CD4-positive, alpha-beta T cell (primary cell): ENCODE results near the gene DSE. TPM values are rescaled to one million over a fixed set of nuclear protein-coding genes. Genes with fewer than 3 reads are reported as not detected.

Experiments used
- ATAC-seq: fragments of 200-7000 bp; cut with Tn5 transposase; one replicate; pipeline ENCODE4 v1.10.0; 2022; ENCODE audit warnings: mild to moderate bottlenecking; ENCODE audit not compliant: poor library complexity
- CTCF ChIA-PET: fragments of 350-600 bp; sonication (Branson Sonifier 250); formaldehyde crosslinking; loops from one replicate; lab custom pipeline; 2021; ENCODE audit warnings: antibody characterized with exemption, inconsistent platforms; lab: Charles Lee
- POLR2A ChIA-PET: fragments of 350-600 bp; sonication (Branson Sonifier 250); formaldehyde crosslinking; loops from one replicate; lab custom pipeline; 2021; ENCODE audit warnings: antibody characterized with exemption, inconsistent platforms; lab: Charles Lee
- DNase-seq, 14 experiments: peaks; one replicate each; pipeline ENCODE4 v3.0.0-alpha.2; 2013 to 2020; ENCODE audit warnings: mixed read lengths in 2 of 14
- H3K27ac ChIP-seq, 2 donors: one replicate each; pipeline versions ENCODE4 v1.5.1 to v1.7.0; 2013; ENCODE audit warnings: low read length in 2 of 2, low read depth in 1 of 2, mild to moderate bottlenecking in 1 of 2
- H3K27me3 ChIP-seq, 2 experiments: 1 replicate in 1 of 2; 2 replicates in 1 of 2; pipeline versions ENCODE4 v1.6.1 to v1.7.0; 2013; ENCODE audit warnings: low read length in 2 of 2, control low read depth in 1 of 2, mild to moderate bottlenecking in 1 of 2, moderate library complexity in 1 of 2; ENCODE audit not compliant: insufficient read depth in 2 of 2, control insufficient read depth in 1 of 2
- H3K36me3 ChIP-seq: one replicate; pipeline ENCODE4 v1.6.1; 2013; ENCODE audit warnings: low read length, control low read depth; ENCODE audit not compliant: insufficient read depth
- H3K4me1 ChIP-seq: one replicate; pipeline ENCODE4 v1.6.1; 2013; ENCODE audit warnings: low read length, control low read depth; ENCODE audit not compliant: insufficient read depth
- H3K4me3 ChIP-seq: one replicate; pipeline ENCODE4 v1.5.1; 2013; ENCODE audit warnings: mild to moderate bottlenecking, low read length, moderate library complexity
- H3K9me3 ChIP-seq, 2 experiments: 1 replicate in 1 of 2; 2 replicates in 1 of 2; pipeline versions ENCODE4 v1.6.1 to v1.7.0; 2013; ENCODE audit warnings: low read length in 2 of 2, mild to moderate bottlenecking in 2 of 2, control low read depth in 1 of 2, moderate library complexity in 1 of 2; ENCODE audit not compliant: control insufficient read depth in 1 of 2, insufficient read depth in 1 of 2
- H3K27ac Mint-ChIP-seq: one replicate; pipeline ENCODE4 v1.8.0; 2020; ENCODE audit warnings: mixed read lengths
- H3K27me3 Mint-ChIP-seq: one replicate; pipeline ENCODE4 v1.8.0; 2021; ENCODE audit warnings: mixed read lengths
- H3K36me3 Mint-ChIP-seq: one replicate; pipeline ENCODE4 v1.8.0; 2021; ENCODE audit warnings: low read depth, mixed read lengths
- H3K4me1 Mint-ChIP-seq: one replicate; pipeline ENCODE4 v1.8.0; 2021; ENCODE audit warnings: low read depth, mixed read lengths
- H3K4me3 Mint-ChIP-seq: one replicate; pipeline ENCODE4 v1.8.0; 2020; ENCODE audit warnings: mild to moderate bottlenecking, mixed read lengths
- H3K9me3 Mint-ChIP-seq: one replicate; pipeline ENCODE4 v1.8.0; 2020; ENCODE audit warnings: mixed read lengths
- CTCF ChIP-seq: fragments of 200-600 bp; IDR thresholded peaks from one replicate; pipeline ENCODE4 v1.8.0; 2022; ENCODE audit warnings: antibody characterized with exemption, mild to moderate bottlenecking
- intact Hi-C, 2 experiments: fragments of 100-400 bp; cut with DNase I in 1 of 2; cut with micrococcal nuclease in 1 of 2; formaldehyde crosslinking; loops; one replicate each; pipeline versions ENCODE4 v1.15.1 to v1.9.0; 2023 to 2025; cut with DNase I, micrococcal nuclease
- total RNA-seq, 174 experiments: library from RNA in 2 of 174; stranded (reverse) in 2 of 174; gene quantifications; one replicate each; pipeline ENCODE4 v1.2.3 and lab custom pipeline; 2021 to 2026

Gene DSE
- total RNA-seq, 2 experiments from 2014 or later, result 7.5 to 8.0 TPM

GRCh38 chr6:116371120-116371917 is 572 bp downstream of the DSE start:
- H3K4me1 ChIP-seq, result peaks cover 25% of the 10 kb centered on the region
- H3K27me3 ChIP-seq, result peaks cover 0 to 13% of the 10 kb centered on the region in 2 experiments
- TF ChIP-seq CTCF, result no peak
- CTCF ChIA-PET, result no interaction called here
- Mint-ChIP-seq H3K9me3 (no peaks in the 10 kb centered on the region), H3K27ac (no peak overlapping the region), H3K4me3 (peak overlapping the region; percentile 75), H3K4me1 (peaks cover 17% of the 10 kb centered on the region), H3K27me3 (peaks cover 24% of the 10 kb centered on the region), H3K36me3 (no peaks in the 10 kb centered on the region)
- DNase-seq (peak in 13 of 14 experiments; percentile 3 to 68 (median 8)), ATAC-seq (peak; percentile 38)
- no peaks in the 10 kb centered on the region for H3K9me3 ChIP-seq
- peak overlapping the region; percentile 71 for H3K4me3 ChIP-seq
- H3K27ac ChIP-seq, result no peak overlapping the region
- POLR2A ChIA-PET, result interaction anchor here (1.2 kb wide), 3 partner anchors 21 to 200 kb away, joined by 3 to 5 read pairs (median 5); partner anchors contain the start of genes RWDD1 and TSPYL1
- intact Hi-C loops, result no loop called here
- no peaks in the 10 kb centered on the region for H3K36me3 ChIP-seq

GRCh38 chr6:116371918-116372209 is 1.1 kb downstream of the DSE start:
- Mint-ChIP-seq H3K36me3 (no peaks in the 10 kb centered on the region), H3K9me3 (no peaks in the 10 kb centered on the region), H3K27me3 (peaks cover 25% of the 10 kb centered on the region), H3K27ac (no peak overlapping the region), H3K4me1 (peaks cover 17% of the 10 kb centered on the region), H3K4me3 (peak overlapping the region; percentile 75)
- POLR2A ChIA-PET, result interaction anchor here (1.2 kb wide), 2 partner anchors 21 to 92 kb away, joined by 5 read pairs; partner anchors contain the start of gene TSPYL1
- ATAC-seq (no peak), DNase-seq (no peak)
- no peak for TF ChIP-seq CTCF
- Histone ChIP-seq H3K27me3 (peaks cover 0 to 13% of the 10 kb centered on the region in 2 experiments), H3K27ac (no peak overlapping the region), H3K4me3 (peak overlapping the region; percentile 71), H3K36me3 (no peaks in the 10 kb centered on the region), H3K4me1 (peaks cover 25% of the 10 kb centered on the region), H3K9me3 (no peaks in the 10 kb centered on the region)
- CTCF ChIA-PET, result no interaction called here
- intact Hi-C loops, result no loop called here

- Histone ChIP-seq H3K36me3 (no peaks in the 10 kb centered on the region), H3K4me1 (peaks cover 25% of the 10 kb centered on the region), H3K9me3 (no peaks in the 10 kb centered on the region), H3K27ac (no peak overlapping the region), H3K27me3 (peaks cover 0 to 13% of the 10 kb centered on the region in 2 experiments), H3K4me3 (no peak overlapping the region)
- no peaks in the 10 kb centered on the region for H3K9me3 Mint-ChIP-seq
- intact Hi-C loops, result no loop called here
- peaks cover 25% of the 10 kb centered on the region for H3K27me3 Mint-ChIP-seq
- ChIA-PET CTCF (no interaction called here), POLR2A (no interaction called here)
- DNase-seq, result peak in 1 of 14 experiments; percentile 25
- no peak for TF ChIP-seq CTCF
- no peaks in the 10 kb centered on the region for H3K36me3 Mint-ChIP-seq
- H3K4me1 Mint-ChIP-seq, result peaks cover 13% of the 10 kb centered on the region
- no peak for ATAC-seq
- H3K27ac Mint-ChIP-seq, result no peak overlapping the region
- peak overlapping the region; percentile 55 for H3K4me3 Mint-ChIP-seq
Observed at GRCh38 chr6:116373300-116373699, 2.6 kb downstream of the DSE start.
